ENCODE results near the gene HACD4.

Gene HACD4, protein sequence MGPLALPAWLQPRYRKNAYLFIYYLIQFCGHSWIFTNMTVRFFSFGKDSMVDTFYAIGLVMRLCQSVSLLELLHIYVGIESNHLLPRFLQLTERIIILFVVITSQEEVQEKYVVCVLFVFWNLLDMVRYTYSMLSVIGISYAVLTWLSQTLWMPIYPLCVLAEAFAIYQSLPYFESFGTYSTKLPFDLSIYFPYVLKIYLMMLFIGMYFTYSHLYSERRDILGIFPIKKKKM

DNA sequence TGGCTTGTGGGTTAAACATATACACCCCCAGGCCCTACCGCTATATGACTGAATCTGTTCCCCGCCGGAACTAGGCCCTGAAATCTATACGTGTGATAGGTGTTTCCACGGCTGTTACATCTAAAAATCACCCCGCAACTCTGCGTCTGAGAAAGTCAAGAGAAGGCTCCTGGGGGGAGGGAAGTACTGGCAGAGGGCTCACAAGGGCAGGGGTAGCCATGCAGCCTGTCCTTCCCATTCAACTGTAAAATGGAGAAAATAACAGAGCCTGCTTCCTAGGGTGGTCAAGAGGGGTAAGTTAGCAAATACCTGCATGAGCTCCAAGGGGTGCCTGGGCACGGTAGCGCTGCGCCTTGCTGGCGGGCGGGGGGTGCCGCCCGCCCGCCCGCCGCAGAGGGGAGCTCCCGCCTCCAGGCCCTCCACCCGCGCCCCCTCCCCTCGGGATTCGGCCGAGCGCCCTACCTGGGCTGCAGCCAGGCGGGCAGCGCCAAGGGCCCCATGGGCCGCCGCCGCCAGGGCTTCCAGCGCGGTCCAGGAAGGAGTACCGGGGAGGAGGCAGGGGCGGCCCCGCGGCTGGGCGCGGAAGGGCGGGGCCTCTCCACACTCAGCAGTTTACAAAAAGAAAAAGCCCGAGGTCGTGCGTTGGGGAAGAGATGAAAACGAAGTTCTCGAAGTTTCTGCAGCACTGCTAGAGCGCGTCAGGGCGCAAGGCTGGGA lies at the start of gene HACD4:
TSS of gene HACD4 (minus strand) at position 550 of the 717 bp plus-strand sequence. CDS start at position 500, 50 bp downstream.
- DNase-seq: no peak

DNA sequence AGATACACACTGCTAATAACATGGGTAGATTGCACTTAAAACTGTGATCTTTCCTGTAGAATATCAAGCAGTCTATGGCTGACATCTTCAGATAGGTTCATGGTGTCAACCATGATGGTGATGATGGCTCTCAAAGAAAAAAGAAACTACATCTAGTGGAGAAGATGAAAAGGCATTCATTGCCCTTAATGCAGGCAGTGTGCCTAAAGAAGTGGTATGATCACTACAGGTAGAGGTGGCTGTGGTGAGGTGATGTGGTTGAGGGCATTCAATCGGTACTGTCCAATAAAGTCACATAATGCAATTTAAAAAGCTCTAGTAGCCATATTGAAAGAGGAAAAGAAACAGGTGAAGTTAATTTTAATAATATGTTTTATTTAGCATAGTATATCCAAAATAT lies 49.4 kb upstream of the HACD4 start:
- DNase-seq: no peak

DNA sequence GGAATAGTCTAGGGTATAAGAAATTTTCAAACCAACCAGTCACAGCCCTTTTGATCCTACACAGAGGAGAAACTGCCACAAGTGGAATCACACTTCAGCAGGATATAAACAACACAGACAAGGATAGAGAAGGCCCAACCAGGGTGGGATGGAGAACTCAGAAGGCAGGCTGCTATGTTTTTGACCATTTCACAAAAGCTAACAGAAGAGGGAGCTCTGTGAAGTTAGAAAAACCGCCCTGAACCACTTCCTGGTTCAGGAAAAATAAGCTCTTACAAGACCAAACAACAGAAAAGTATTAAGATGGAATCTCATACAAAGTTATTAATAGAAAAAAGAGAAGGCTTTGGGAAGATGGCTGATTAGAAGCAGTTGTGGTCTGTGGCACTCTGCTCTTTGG lies 47.3 kb upstream of the HACD4 start:
- no peak for DNase-seq

DNA sequence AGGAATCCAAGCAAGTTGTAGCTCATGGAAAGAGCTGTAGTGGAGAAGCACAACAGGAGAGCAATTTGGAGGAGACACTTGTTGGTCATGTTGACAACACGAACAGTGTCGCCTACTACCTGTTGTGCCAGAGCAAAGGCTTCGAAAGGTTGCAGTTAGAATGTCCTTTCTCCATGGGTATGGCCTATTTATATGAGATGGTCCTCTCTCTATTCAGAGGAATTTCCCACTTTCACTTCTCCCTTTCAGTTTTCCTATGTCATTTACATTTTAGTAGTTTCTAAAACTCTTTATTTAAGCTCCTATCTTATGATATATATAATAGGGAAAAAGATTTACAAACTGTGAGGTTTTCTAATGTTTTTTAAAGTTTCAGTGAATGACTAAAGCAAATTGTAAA lies 46.3 kb upstream of the HACD4 start, which contains the start of gene IFNB1:
TSS of gene IFNB1 (minus strand) at position 162 of the 400 bp plus-strand sequence. CDS start at position 89, 73 bp downstream.
- no peak for DNase-seq

DNA sequence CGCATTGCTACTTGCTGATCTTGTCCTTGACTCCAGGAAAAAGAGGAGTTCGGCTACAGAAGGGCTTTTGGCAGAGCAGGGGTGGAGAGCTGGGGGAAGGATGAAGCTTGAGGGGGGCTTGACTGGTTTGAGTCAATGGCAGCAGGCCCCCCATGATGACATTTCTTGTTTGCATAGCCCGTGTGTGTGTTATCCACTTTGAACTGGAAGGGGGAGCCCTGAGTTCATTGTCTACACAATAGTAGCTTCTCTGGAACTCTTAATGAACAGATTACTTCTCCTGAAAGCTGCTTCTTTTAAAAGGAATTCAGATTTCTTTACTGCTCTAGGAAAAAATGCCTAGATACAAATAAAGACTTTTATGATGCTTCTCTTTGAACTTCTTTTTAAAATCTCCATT lies 44.0 kb upstream of the HACD4 start:
- no peak for DNase-seq

DNA sequence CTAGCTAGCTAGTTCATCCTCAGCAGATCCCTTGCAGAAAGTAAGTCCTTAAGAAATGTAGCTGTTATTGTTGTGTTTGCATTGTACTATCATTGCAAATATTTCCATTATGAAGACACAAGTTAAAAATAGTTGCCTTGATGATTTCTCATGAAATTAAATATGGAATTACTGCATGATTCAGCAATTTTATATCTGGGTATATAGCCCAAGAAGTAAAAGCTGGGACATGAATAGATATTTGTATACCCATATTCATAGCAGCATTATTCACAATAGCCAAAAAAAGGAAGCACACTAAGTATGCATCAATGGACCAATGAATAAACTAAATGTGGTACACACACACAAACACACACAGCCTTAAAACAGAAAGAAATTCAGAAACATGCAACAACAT lies 39.5 kb upstream of the HACD4 start:
- DNase-seq: no peak

DNA sequence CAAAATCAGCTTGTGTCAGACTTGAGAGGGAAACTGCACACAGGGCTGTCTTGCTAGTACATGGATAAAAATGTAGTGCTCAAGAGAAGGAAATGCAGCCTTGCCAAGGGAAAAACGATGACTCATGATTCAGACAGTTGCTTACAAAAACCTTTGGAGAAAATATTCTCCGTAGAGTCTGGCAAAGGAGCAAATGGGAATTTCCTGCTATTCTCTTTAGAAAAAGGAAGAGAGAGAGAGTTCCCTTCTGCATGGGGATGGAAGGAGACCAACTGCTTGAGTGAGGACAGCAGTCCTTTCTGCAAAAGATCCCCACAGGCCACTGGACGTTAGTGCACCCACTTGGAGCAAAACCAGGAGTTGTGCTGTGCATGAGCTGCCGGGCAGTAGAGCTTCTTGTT lies 38.7 kb upstream of the HACD4 start:
- no peak for DNase-seq

DNA sequence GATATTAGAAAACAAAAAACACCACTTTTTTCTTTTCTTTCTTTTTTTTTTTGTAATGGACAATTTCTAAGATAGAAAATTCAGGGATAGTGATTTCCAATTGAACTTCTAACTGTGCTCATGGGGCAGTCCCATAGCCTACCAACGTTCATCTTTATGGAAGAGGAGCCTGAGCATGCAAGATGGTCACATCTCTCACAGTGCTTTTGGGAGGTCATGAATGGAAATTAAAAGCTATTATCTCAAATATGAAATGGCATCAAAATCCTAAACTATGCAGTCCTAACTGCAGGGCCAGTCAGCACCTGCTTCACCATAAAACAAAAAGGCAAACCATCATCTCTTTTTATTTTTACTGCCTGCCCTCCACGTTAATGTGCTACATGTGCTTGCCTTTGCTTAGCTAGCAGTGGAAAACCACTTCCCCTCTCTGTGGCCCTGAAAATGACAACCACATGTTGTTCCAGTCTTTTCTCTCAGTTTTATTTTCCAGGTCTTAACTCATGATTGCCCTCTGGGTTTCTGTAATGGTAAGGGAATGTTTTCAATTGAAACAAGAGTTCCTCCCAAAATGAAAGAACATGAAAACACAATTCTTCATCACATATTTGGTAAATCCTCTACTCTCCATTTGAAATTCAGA lies 29.6 kb upstream of the HACD4 start:
- no peak for DNase-seq

DNA sequence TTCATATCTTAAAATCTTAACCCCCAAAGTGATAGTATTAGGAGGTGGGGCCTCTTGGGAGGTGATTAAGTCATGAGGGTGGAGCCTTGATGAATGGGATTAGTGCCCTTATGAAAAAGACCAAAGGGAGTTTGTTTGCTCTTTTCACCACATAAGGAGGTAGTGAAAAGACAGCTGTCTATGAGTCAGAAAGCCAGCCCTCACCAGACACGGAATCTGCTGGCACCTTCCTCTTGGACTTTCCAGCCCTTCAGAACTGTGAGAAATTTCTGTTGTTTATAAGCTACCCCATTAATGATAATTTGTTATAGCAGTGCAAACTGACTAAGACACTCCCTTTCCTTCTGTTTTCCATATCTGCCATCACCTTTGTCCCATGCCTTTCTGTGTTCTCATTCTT lies 25.5 kb upstream of the HACD4 start:
- no peak for DNase-seq

DNA sequence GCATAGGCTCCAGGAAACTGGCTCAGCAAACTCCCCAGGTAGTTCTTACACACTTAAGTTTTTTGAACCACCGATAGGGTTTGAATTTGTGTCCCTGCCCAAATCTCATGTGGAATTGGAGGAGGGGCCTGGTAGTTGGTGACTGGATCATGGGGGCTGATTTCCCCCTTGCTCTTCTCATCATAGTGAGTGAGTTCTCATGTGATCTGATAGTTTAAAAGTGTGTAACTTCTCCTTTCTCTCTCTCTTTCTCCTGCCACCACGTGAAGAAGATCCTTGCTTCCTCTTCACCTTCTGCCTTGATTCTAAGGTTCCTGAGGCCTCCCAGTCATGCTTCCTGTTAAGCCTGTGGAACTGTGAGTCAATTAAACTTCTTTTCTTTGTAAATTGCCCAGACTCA lies 22.4 kb upstream of the HACD4 start:
- no peak for DNase-seq

DNA sequence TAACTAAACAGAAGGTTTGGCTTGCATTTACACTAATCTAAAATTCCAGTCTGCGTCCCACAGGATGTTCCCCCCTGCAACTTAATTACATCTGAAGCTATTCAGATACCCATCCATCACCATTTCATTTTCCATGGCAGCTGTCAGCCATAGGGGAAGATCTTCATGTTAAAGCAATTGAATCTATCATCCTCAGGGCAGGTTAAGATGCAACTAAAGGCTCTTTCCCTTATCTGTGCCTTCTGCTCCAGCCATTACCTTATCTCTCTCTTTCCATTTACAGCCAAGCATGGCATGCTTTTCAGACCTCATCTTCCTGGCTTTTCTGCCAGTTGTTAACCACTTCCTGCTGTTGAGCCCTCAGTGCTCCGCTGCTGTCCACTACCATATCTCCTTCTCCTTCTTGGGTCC lies 15.8 kb upstream of the HACD4 start:
- DNase-seq: no peak

DNA sequence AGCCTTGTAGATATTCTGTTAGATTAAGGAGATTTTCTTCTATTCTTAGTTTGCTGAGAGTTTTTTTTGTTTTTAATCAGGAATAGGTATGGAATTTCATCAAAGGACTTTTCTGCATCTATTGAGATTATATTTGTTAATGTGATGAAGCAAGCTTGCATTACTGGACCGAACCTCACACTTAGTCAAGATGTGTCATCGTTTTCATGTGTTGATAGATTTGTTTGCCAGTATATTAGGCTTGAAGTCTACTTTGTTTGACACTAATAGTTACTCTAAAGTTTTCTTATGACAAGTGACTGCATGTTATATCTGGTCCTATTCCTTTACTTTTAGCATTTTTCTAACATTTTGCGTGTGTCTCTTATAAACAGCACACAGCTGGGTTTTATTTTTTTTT lies 12.4 kb upstream of the HACD4 start:
- no peak for DNase-seq

DNA sequence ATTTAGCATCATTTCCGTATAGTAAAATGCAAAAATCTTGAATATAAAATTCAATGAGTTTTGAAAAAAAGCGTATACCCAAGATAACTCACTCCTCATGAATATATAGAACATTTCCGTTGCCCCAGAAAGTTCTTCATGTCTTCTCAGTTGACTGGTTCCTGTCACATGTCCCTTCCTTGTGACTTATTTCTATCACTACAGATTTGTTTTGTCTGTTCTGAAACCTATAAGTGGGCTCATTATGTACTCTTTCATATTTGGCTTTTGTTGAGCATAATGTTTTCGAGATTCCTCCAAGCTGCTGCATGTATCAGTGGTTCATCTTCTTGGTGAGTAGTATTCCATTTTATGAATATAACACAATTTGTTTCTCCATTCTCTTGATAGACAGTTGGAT lies 11.0 kb upstream of the HACD4 start:
- no peak for DNase-seq

DNA sequence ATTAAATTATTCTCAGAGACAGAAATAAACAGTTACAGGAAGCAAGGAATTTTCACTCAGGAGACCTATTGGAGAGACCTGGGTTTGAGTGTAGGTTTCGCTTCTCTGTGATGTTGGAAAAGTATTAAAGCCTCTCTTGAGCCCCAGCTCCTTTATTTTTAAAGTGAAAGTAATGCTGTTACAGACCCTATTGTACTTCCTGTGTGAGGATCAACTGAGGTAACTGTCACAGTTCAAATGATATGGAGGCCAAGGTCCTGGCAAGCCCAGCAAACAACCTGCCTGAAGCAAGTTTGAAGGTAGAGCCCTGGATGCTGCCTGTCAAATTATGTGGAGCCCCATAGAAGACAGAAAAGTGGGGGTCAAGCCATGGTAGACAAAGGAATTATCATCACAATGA lies 7.9 kb upstream of the HACD4 start:
- no peak for DNase-seq

DNA sequence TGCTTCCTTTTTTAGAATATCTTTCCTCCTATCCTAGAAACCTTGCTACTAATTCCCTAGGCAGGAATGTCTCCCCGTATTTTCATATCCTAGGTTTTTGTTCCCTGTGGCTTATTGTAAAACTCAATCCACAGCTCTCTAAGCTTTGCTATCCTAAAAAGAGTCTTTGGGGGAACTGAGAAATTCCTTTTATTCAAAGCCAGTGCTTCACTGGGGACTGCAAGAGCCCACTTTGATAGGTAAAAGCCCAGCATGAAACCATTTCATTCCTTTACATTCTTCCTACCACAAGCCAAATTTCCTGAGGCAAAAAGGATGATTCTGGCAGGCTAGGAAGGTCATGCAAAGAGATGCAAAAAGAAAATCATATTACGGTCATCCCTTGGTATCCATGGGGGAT lies 5.8 kb upstream of the HACD4 start:
- no peak for DNase-seq

DNA sequence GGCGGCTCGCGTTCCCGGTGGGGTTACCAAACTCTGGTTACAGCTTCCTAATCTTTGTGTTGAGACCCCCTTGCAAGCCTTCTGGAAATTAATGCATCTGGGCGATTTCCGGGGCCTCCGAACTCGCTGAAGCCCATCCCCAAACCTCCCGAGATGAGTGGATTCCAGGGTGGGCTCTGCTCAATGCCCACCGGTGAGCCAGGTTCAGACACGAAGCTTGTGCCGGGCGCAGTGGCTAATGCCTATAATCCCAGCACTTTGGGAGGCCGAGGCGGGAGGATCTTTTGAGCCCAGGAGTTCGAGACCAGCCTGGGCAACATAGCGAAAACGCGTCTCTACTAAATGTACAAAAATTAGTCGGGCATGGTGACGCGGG lies 356 bp upstream of the HACD4 start:
- DNase-seq: no peak

DNA sequence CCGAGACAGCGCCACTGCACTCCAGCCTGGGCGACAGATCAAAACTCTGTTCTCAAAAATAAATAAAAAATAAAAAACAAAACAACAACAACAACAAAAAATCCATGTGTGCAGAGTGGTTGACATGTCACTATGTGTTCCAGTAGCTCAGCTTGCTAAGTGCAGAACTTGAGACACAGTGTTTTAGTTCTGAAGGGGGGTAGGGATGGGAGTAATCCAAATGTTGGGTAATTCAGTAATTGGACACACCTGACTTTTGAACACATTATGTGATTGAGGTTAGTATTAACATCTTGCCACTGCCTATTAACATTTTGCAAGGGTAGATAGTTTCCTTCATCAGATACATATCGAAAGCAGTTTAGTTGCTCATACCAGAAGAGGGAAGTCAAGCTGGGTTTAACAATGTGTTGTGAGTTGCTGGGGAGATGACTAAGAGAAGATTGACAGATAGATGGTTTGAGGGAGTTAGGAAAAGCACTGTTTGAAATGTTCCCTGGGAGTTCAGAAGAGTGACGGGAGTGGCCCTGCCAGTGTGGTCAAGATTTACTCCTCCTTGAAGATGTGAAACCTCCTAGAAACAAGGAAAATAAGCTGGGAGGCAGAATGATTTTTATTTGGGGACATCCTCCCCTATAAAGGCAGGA lies 928 bp downstream of the HACD4 start:
- no peak for DNase-seq

DNA sequence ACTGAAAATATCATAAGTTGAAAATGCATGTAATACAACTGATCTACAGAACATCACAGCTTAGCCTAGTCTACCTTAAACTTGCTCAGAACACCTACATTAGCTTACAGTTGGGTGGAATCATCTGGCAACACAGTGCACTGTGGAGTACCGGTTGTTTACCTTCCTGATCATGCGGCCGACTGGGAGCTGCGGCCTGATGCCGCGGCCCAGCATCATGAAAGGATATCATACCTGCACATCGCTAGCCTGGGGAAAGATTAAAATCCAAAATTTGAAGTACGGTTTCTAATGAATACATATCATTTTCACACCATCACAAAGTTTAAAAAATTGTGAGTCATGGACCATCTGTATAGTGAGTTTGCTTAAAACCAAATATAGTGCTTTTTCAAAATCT lies 1.8 kb downstream of the HACD4 start:
- DNase-seq: no peak

DNA sequence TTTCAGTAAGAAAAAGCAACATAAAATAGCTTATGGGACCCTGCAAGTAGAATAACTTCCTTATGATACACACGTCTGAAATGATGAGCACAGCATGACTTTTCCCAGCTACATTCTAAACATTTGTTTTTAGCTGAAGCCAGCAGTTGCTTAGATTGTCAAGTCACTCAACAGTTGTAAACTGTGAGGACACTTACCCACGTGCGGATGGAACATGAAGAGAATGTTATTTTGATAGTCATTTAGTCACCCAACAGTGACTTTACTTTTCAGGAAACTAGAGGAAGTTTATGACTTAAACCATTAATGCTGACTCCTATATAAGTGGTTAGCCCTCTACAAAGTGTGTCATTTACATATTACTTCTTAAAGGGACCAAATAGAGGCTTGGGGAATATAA lies 3.0 kb downstream of the HACD4 start:
- no peak for DNase-seq

DNA sequence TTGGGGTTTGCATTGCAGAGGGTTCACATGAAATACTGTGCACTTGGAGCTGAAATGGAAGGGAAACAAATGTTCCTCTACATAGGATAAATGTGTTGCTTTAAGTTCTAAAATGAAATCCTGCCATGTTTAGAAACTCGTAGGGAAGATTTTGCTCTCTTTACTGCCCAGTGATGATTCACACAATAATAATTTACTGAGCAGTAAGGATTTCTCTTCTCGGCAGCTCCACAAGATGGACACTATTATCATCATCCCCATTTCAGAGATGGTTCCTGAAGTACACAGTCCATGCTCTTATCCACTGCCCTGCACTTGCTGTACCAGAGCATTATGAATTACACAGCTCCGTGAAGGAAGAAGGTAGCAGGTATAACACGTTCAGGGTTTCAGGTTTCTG lies 4.1 kb downstream of the HACD4 start:
- DNase-seq: no peak

DNA sequence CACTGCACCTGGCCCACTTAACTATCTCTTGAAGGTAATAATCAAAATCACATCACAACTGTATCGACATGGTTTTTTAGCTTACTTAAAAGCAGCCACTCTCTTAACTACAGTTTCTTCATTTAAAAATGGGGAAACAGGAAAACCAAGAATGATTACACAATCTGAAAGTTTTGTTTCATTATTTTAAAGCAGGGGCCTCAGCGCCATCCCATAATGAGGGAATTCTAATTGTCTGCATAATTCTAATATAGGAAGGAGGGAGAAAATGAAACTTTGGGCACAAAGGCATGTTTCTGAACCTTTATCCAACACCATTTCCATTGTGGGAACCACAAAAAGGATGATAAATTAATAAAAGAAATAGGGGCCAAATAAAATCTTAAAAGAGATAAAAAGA lies 7.6 kb downstream of the HACD4 start:
- DNase-seq: no peak

DNA sequence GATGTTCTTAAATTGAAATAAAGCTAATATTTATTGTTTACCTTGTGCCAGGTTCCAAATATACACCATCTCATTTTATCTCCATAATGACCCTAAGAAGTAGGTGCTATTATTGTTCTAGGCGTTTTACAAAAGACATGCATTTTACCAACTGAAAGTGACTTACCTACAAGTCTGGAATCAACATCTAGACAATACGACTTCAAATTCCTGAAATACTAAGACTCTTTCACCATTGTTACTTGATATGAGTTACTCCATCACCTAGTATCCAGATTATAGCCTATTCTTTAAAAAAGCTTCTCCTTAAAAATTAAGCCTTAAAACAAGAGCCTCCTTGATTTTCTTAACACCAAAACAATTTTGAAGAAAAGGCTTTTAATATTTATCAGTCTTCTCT lies 13.3 kb downstream of the HACD4 start:
- DNase-seq: no peak

DNA sequence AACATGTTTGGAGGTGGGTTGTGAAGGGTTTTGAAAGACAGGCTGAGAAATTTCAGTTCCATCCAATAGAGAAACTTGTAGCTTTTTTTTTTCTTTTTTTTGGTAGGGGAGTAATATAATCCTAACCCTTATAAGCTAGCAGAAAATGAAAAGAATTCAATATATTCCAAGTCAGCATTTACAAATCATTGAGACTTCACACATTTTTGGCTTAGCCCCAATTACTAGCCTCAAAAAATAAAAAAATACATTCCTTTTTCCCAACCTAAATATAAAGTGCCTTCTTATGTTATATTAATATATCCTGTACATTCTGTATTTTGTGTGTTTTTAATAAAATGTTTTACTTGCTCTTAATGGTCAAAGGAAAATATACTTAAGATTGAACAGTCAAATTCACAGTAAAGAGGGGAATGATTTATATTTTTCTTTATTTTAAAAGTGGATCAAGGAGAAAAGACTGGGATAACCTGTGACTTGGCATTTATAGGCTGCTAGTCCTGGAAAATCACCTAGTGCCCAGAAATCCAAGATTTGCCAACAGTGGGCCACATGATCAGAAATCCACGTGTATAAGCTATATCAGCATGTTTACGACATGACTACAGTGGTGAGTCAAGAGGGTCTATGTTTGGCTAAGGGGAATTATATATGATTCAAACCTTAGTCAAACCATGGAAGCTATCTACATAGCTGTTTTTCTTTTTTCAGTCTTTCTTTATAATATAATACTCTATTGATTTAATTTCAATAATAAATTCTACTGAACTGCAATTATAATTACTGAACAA lies 14.5 kb downstream of the HACD4 start:
- no peak for DNase-seq

Data from NCI-H1048 (cell line).